Measurements from ENCODE around the gene ZNF592.

The ZNF592 gene

GRCh38 chr15:84748274-84749110, at the start of gene ZNF592:
ZNF592 (plus strand) TSS chr15:84748592; CDS start chr15:84782676, 34,084 bp downstream.
- in situ Hi-C loops (cut with HindIII; ENCODE audit: low sequenced_read_pairs), result no loop called here
- peak within 1 kb of the TSS; percentile 95 for H3K4me3 ChIP-seq (ENCODE audit: low read depth, low read length)
- TF ChIP-seq CTCF (IDR thresholded peaks at IDR 0.05; ENCODE audit: low read depth, low read length, missing control alignments), result no peak
- no peak for DNase-seq (ENCODE audit: low read depth)

- no peak for DNase-seq (ENCODE audit: low read depth)
- H3K4me3 ChIP-seq (ENCODE audit: low read depth, low read length), result no peak overlapping the region
- in situ Hi-C loops (cut with HindIII; ENCODE audit: low sequenced_read_pairs), result loop anchor here (5.0 kb wide), 1 partner anchor 37 kb away; no protein-coding TSS in a partner anchor
- TF ChIP-seq CTCF (IDR thresholded peaks at IDR 0.05; ENCODE audit: low read depth, low read length, missing control alignments), result no peak
Measured at GRCh38 chr15:84699538-84700191, 48.7 kb upstream of the ZNF592 start.

- DNase-seq (ENCODE audit: low read depth), result no peak
- no peak overlapping the region for H3K4me3 ChIP-seq (ENCODE audit: low read depth, low read length)
- in situ Hi-C loops (cut with HindIII; ENCODE audit: low sequenced_read_pairs), result loop anchor here (5.0 kb wide), 1 partner anchor 41 kb away; no protein-coding TSS in a partner anchor
- TF ChIP-seq CTCF (IDR thresholded peaks at IDR 0.05; ENCODE audit: low read depth, low read length, missing control alignments), result no peak
Measured at GRCh38 chr15:84702961-84703482, 45.4 kb upstream of the ZNF592 start.

GRCh38 chr15:84703808-84704207, 44.6 kb upstream of the ZNF592 start:
- no peak for DNase-seq (ENCODE audit: low read depth)
- no peak for TF ChIP-seq CTCF (IDR thresholded peaks at IDR 0.05; ENCODE audit: low read depth, low read length, missing control alignments)
- H3K4me3 ChIP-seq (ENCODE audit: low read depth, low read length), result no peak overlapping the region
- in situ Hi-C loops (cut with HindIII; ENCODE audit: low sequenced_read_pairs), result loop anchor here (5.0 kb wide), 1 partner anchor 42 kb away; no protein-coding TSS in a partner anchor

GRCh38 chr15:84714372-84714771, 34.0 kb upstream of the ZNF592 start:
- in situ Hi-C loops (cut with HindIII; ENCODE audit: low sequenced_read_pairs), result no loop called here
- peak overlapping the region; percentile 77 for H3K4me3 ChIP-seq (ENCODE audit: low read depth, low read length)
- no peak for TF ChIP-seq CTCF (IDR thresholded peaks at IDR 0.05; ENCODE audit: low read depth, low read length, missing control alignments)
- DNase-seq (ENCODE audit: low read depth), result no peak

- in situ Hi-C loops (cut with HindIII; ENCODE audit: low sequenced_read_pairs), result no loop called here
- no peak for TF ChIP-seq CTCF (IDR thresholded peaks at IDR 0.05; ENCODE audit: low read depth, low read length, missing control alignments)
- H3K4me3 ChIP-seq (ENCODE audit: low read depth, low read length), result peak overlapping the region; percentile 77
- no peak for DNase-seq (ENCODE audit: low read depth)
Measured at GRCh38 chr15:84714821-84715220, 33.6 kb upstream of the ZNF592 start.

All from astrocyte of the cerebellum (primary cell).